Measurements from ENCODE around the gene GPR15LG.
A peak's percentile ranks its signal among the peaks of the same experiment; 100 is the strongest.
"Not testable (repeated sequence)": the region's sequence is repeated elsewhere in the genome, so short reads cannot be mapped to it uniquely, and the experiment has no call there.

Gene GPR15LG

DNA sequence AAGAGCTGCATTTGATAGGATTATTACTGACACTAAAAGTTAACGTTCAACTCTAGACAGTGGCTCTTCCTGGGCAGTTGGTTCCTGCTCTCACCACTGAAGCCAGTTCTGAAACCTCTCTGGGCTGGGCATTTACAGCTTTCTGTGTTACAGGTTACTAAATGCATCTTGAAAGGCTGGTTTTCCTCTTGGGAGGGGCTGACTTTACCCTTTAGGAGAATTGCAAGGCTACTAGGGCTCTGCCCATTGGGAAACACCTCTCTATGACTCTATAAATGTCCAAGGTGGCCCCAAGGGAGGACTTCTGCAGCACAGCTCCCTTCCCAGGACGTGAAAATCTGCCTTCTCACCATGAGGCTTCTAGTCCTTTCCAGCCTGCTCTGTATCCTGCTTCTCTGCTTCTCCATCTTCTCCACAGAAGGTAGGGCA is at the start of gene GPR15LG:
GPR15LG (plus strand) TSS at position 301 of the 429 bp plus-strand sequence; CDS start at position 352, 51 bp downstream.
- DNase-seq (ENCODE audit: low read depth in 2 of 2): no peak

DNA sequence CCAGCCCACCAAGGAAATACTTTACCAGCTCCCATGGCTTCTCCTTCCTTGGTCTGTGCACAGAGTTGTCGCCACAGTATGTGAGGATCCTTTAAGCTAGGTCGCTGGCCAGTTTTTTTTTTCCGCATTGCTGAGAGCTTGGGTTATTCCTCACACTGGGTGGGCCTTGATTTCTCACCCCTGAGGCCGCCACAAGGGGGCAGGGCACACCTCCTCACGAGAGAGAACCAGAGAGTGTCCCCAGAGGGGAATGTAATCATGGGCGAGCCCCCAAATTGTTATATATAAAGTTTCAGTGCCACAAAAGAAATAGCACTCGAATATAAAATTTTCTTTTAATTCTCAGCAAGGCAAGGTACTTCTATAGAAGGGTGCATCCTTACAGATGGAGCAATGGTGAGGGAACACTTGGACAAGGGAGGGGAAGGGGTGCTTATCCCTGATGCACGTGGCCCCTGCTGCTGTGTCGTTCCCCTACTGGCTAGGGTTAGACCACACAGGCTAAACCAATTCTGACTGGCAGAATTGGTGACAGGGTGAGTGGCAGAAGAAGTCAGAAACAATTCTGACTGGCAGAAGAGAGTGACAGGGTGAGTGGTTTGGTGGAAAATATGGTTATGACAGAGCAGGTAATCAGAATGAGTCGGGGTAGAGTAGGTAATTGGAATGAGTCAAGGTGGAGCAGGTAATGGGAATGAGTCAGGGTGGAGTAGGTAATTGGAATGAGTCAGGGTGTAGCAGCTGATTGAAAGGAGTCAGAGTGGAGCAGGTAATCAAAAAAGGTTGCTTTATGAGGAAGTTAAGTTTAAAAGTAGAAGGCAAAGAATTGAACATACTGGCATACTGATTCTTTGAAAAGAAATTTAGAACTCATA is 47.5 kb upstream of the GPR15LG start:
- not testable (repeated sequence) for DNase-seq (ENCODE audit: low read depth in 2 of 2)

DNA sequence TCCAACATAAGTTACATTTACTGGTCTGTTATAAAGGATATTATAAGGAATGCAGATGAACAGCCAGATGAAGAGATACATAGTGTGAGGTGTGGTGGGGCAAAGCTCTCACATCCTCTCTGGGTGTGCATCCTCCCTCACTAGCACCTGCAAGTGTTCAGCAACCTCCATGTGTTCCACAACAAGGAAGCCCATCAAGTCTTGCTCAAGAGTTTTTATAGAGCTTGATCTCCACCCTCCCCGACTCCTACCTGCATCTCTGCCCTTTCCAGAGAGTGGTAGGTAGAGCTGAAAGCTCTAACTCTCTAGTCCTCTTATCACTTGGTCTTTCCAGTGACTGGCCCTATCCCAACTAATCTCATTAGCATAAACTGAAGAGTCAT is 46.8 kb upstream of the GPR15LG start:
- DNase-seq (ENCODE audit: low read depth in 2 of 2): no peak

DNA sequence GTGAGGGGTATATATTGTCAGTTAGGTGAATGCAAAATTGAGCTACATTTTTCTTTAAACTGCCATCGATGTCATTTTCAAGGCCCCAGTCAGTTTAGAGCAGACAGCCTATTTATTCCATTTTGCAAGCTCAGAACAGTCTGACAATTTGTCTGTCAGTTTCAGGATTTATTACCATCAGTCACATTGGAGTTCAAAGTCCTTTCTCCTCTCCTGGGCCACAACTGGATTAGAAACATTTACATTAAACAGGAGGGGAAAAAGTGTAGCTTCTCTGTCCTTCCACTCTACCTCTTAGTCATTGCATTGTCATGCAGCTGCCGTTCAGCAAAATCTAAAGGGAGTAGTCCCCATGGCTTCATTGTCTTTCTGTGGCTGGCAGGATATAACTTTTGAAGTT is 37.8 kb upstream of the GPR15LG start:
- DNase-seq (ENCODE audit: low read depth in 2 of 2): no peak

DNA sequence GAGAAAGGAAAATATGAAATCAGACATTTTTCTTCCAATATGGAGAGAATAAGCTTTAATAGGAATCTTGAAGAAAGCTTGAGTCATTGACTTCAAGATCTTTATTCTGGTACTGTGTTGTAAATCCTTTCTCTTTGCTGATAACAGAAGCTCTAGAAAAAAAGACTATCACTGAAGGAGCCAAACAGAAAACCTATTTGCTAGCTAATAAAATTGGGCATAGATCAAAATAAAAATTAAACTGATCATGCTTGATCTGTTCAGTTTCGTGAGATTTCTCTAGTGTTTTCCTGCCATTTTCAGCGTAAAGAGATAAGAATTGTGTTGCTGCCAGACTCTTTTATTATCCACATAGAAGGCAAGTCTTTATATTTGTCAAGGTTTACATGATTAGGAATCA is 35.8 kb upstream of the GPR15LG start:
- no peak for DNase-seq (ENCODE audit: low read depth in 2 of 2)

DNA sequence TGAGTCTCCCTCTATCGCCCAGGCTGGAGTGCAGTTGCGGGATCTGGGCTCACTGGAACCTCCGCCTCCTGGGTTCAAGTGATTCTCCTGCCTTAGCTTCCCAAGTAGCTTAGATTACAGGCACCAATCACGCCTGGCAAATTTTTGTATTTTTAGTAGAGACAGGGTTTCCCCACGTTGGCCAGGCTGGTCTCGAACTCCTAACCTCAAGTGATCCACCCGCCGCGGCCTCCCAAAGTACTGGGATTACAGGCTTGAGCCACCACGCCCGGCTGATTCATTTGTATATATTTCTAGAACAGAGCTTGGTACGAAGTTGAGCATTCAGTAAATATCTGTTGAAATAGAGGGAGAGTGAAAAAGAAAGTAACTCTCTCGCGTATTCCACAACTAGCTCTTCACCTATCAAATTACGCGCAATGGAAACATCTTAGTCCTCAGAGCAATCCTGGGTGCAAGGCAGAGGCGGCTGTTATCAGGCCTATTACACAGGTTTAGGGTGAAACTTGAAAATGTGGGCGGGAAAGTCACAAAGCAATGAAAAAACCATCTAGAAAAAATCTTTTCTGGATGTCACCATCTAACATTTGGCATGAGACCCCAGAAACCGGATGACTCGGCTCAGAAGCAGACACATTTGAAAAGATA is 35.0 kb upstream of the GPR15LG start:
- peak; percentile 48 to 50 for DNase-seq (ENCODE audit: low read depth in 2 of 2)

DNA sequence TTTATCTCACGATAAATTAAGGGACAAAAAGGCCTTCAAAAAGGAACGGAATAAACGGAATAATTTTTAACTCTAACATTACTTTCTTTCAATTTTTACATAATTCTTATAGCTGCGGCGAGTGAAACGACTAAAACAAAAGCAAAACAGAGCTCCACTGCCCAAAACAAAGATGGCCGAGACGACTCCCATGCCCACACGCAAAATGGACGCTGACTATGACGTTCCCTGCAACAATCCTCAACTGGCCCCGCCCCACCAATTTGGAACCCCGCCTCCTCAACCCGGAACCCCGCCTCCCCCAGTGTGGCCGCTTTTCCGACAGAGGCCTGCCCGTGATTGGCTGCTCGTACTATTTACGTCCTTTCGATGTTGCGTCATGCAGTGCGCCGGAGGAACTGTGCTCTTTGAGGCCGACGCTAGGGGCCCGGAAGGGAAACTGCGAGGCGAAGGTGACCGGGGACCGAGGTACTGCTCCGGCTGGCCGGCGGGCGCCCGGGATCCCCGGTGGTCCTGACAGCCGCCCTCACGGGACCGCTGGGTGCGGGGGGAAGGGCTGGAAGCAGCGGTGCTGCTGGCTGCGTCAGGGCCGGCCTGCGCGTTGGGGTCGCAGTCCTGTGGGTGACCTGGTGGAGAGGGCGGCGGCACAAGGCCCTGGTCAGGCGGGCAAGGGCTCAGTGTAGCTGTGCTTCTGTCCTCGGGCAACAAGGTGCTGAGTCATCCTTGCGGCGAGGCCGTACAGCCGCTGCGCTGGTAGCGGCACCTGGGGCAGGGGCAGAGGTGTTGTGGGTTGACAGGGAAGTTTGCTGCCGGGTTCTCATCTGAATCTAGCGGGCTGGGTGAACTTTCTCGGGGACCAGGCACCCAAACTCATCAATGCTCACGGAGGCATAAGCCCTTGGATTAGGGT is 34.2 kb upstream of the GPR15LG start, which contains the start of gene GHITM:
GHITM (plus strand) TSS at position 384 of the 910 bp plus-strand sequence. CDS start 1,992 bp downstream, outside the sequence.
- DNase-seq (ENCODE audit: low read depth in 2 of 2): peak; percentile 98 to 100

DNA sequence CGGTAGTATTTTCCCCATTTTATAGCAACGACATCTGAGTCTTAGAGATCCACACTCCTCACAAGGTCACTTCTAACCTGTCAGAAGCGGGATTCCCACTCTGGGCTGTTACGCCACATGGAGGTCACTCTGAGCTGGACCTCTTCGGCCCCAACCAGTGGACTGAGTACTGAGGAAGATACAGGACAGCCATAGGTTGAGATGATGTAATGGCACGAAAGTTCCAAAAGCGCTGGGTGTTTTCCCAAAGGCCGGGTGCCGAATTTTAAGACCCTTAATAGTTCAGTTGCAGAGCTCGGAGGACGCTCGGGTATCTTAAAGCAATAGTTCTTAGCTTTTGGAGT is 33.6 kb upstream of the GPR15LG start:
- DNase-seq (ENCODE audit: low read depth in 2 of 2): peak in 1 of 2 donors; percentile 3

DNA sequence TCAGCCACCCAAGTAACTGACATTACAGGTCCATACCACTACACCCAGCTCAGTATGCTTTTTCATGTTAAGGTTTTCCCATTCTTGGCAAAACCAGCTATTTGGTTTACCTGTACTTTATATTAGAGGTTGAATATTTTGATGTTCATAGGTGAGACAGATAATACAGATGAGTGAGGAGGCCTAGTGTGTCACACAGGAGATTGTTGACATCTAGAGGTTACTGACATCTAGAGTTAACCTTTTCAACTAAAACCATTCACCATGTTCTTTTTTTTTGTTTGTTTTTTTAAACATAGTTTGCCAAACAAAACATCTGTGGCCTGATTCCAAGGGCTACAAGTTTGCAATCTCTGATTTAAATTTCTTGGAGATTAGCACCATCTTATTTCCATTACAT is 26.3 kb upstream of the GPR15LG start:
- no peak for DNase-seq (ENCODE audit: low read depth in 2 of 2)

DNA sequence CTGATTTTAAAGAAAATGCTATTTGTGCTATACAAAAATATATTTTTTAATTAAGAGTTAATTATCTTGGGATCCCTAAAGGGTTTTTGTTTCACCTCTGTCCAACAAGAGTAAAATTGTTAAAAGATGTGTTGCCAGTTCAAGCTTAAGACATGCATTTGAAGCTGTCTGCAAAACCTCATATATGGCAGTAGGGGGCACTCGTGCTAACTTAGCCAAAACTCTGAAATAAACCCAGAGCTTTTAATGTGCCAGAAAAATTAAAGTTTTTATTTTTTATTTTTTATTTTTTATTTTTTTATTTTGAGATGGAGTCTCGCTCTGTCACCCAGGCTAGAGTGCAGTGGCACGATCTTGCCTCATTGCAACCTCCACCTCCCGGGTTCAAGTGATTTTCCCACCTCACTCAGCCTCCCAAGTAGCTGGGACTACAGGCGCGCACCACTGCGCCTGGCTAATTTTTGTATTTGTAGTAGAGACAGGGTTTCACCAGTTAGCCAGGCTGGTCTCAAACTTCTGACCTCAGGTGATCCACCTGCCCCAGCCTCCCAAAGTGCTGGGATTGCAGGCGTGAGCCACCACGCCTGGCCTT is 25.5 kb upstream of the GPR15LG start:
- DNase-seq (ENCODE audit: low read depth in 2 of 2): not testable (repeated sequence)

DNA sequence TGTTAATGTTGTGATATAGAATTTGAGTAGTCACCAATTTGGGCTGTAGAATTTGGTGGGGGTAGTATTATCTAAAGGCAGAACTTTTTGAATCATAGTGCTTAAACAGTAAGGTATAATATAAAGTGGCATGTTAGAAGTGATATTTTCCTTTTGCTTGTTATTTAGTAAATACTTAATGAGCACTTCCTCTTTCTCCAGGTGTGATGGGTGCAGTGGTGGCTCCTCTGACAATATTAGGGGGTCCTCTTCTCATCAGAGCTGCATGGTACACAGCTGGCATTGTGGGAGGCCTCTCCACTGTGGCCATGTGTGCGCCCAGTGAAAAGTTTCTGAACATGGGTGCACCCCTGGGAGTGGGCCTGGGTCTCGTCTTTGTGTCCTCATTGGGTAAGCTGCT is 23.7 kb upstream of the GPR15LG start:
- DNase-seq (ENCODE audit: low read depth in 2 of 2): no peak

DNA sequence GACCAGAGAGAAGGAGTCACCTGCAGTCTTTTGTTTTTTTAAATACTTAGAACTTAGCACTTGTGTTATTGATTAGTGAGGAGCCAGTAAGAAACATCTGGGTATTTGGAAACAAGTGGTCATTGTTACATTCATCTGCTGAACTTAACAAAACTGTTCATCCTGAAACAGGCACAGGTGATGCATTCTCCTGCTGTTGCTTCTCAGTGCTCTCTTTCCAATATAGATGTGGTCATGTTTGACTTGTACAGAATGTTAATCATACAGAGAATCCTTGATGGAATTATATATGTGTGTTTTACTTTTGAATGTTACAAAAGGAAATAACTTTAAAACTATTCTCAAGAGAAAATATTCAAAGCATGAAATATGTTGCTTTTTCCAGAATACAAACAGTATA is 20.8 kb upstream of the GPR15LG start:
- no peak for DNase-seq (ENCODE audit: low read depth in 2 of 2)

DNA sequence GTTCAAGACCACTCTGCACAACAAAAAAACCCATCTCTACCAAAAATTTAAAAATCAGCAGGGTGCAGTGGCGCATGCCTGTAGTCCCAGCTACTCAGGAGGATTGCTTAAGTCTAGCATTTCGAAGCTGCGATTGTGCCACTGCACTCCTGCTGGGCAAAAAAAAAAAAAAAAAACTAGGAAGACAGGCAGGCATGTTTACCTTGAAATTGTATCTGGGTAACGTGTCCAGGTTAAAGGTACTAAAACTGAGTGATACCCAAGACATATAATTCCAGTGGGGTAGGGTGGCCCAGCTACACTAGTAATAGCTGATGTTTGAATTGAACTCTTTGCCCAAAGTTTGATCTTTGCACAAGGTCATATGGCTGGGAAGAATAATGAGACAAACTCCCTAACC is 18.1 kb upstream of the GPR15LG start:
- DNase-seq (ENCODE audit: low read depth in 2 of 2): no peak

DNA sequence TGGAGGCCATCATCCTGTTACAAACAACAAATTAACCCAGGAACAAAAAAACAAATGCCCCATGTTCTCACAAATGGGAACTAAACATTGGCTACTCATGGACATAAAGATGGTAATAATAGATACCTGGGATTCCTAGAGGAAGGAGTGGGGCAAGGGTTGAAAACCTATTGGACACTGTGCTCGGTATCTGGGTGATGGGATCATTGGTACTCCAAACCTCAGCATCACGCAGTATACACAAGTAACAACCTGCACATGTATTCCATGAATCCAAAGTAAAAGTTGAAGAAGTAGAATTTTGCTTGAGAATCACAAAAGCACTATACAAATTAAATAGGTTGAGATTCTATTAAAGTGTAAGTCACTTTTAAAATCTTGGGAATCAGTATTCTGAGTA is 17.6 kb upstream of the GPR15LG start:
- no peak for DNase-seq (ENCODE audit: low read depth in 2 of 2)

DNA sequence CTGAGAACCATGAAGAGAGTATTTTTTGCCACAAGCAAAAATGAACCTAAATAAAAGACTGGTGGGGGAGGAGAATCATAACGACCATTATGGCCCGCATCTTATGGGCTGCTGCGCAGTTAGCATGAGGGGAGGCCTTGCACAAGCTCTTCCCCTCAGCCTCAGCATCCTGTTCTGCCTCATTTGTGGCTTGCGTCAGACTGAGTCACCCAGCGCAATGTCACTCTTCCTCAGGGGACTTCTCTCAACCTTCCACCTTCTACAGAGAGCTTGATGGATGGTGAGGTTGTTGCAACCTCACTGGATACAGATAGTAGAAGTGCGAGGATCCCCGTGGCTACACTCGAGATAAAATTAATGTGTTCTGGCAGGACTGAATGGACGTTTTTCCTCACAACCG is 16.8 kb upstream of the GPR15LG start:
- peak in 1 of 2 donors; percentile 16 for DNase-seq (ENCODE audit: low read depth in 2 of 2)

DNA sequence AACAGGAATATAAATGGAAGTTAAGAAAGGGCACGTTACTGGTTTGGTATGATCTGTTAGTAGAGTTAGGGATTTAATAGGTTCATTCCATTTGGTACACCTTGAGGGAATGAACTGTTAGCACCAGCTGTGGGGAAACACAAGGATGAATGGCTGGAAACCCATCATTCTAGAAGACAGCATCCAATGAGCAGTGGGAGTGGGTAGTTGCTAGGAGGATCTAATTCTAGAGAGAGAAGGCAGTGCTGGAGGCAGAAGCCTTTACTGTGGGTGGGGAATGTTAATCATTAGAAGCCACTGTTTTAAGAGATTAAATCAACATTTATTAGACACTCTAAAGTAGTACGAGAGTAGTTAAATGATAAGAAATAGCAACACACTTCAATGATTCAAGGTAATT is 15.5 kb upstream of the GPR15LG start:
- no peak for DNase-seq (ENCODE audit: low read depth in 2 of 2)

DNA sequence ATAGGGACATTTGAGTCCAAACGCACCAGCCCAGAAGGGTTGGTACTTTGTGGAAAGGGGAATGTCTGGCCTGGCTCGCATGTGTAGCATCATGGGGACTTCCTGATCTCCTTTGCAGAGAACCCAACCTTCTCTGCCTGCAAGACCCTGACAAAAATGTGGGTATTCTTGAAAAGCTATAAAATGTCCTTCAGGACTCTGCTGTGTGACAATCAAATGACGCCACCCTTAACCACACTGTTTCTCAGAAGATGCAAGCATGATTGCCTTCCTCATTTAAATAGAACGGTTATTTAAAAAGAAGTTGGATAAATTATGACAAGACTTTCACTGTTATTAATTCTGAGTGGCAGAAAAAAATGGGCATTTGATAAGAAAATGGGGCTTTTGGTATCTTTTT is 15.1 kb upstream of the GPR15LG start:
- DNase-seq (ENCODE audit: low read depth in 2 of 2): no peak

DNA sequence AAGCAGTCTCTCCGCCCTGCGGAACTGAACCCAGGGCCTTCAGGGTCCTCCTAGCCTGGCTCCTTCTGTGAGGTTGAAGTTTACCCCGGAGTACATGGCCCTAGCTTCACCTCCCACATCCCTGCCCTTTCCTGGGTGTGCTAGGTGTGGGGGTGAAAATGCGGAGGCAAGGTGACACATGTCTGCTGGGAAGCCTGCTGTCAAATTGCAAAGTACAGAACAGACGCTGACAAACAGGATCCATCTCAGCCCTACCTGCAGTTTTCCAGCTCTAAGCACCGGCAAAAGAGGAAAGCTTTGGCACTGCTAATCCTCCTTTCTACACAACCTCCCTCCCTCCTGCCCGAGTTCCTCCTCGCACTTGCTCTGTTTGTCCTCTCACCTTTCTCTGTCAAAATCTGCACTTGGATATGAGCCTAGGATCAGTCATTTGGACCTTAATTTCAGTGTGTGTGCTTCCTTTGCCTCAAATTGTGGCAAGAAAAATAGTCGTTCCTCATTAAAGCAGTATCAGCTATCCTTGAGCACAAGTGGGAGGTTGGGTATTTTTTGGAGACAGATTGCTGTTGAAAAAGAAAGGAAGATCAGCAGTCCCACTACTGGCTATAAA is 14.4 kb upstream of the GPR15LG start:
- DNase-seq (ENCODE audit: low read depth in 2 of 2): no peak

DNA sequence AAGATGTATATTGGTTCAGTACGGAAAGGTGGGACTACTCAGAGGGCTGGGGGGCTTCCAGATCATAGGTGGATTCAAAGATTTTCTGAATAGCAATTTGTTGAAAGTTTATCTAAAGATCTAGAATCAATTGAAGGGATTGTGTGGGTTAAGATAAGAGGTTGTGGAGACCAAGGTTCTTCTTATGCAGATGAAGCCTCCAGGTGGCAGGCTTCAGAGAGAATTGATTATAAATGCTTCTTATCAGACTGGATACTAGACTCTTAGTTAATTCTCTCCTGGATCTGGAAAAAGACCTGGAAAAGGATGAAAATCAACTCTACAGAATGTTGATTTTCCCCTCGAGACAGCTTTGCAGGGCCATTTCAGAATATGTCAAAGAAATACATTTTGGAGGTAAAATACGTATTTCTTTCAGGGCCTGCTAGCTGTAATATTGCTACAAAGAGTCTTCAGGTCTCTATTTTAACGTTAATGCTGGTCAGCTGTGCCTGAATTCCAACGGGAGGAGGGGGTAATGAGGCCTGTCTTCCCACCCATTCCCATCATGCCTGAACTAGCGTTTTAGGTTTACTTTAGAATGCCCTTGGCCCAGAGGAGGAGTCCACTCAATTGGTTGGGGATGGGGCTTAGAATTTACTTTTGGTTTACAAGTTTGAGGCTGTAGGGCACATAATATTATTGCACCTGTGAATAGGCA is 12.8 kb upstream of the GPR15LG start:
- DNase-seq (ENCODE audit: low read depth in 2 of 2): no peak

DNA sequence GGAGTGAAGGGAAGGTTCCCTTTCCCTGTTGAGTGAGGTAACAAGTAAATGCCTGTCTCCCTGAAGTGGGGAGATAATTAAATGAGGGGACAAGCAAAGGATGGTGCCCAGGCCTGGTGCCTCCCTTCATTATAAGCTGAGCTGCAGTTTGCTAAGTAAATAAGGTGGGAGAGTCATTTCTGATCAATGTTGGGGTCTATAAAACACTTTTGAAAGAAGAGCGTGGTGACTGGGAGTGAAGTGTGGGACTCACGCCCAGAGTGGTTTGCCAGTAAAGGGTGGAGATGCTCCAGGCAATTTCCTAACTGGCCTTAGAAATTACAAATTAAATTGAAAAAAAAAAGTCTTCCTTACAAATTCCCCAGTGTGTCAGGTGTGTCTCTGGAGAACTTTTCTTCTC is 9.6 kb upstream of the GPR15LG start:
- no peak for DNase-seq (ENCODE audit: low read depth in 2 of 2)

DNA sequence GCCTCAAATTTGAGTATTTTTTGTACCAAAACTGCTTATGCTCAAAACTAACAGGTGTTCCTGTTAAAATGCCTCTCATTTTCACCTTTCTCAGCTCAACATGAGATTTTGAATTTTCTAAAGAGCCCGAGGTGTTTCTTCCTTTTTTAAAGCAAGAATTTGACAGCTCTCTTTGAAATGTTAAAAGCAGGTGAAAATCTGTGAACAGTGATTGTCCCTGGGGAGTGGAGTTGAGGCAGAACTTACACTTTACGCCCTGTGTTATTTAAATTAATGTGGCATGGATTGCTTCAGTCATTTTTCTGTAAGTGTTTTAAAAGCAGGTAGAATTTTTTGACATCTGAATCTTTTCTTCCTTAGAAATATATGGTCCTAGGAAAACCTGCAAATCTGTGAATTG is 9.2 kb upstream of the GPR15LG start:
- no peak for DNase-seq (ENCODE audit: low read depth in 2 of 2)

All from stimulated activated CD4-positive, alpha-beta T cell treated with anti-CD3 and anti-CD28 coated beads, Interleukin-1b, Interleukin-23, amount 100 ng/mL, for 4 hours (primary cell).